ENCODE results near the gene METTL16. TPM values are rescaled to one million over a fixed set of nuclear protein-coding genes. Genes with fewer than 3 reads are reported as not detected.
A peak's percentile ranks its signal among the peaks of the same experiment; 100 is the strongest.

METTL16 gene
- polyA plus RNA-seq, 4 donors = 10.7 to 25.2 (median 12.9) TPM

DNA sequence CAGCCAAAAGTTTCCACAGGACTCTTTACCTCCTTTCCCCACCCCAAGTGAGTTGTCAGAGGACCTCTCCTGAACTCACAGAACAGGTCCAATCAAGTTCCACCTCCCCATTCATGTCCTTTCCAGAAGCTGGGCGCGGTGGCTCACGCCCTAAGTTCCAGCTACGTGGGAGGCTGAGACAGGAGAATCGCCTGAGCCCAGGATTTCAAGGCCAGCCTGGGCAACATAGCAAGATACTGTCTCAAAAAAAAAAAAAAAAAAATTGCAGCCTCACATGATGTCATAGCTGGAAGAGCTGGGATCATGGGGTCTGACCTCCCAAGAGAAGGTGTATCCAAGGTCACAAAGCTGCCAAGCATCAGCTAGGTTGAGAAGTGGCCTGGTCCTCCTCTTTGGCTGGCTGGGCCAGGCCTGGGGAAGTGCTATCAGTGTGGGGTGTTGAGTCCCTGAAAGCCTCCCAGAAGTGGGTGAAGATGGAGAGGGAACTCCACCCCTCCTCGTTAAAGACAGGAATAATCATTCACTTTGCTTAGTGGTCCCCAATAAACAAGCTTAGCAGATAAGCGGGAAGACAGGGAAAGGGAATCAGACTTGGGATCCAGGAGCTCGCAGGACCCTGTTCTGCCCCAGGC, 105.3 kb downstream of the METTL16 start:
- 26 to 58% (median 45%) methylated on average over 8 of the region's 8 CpGs for whole genome bisulfite sequencing, 3 donors
- peaks cover 8 to 59% (median 10%) of the 10 kb centered on the region in 3 donors for H3K4me1 ChIP-seq (ENCODE audit: control insufficient read depth in 3 of 3, insufficient read depth in 2 of 3, low read depth in 1 of 3, low read length in 2 of 3)

DNA sequence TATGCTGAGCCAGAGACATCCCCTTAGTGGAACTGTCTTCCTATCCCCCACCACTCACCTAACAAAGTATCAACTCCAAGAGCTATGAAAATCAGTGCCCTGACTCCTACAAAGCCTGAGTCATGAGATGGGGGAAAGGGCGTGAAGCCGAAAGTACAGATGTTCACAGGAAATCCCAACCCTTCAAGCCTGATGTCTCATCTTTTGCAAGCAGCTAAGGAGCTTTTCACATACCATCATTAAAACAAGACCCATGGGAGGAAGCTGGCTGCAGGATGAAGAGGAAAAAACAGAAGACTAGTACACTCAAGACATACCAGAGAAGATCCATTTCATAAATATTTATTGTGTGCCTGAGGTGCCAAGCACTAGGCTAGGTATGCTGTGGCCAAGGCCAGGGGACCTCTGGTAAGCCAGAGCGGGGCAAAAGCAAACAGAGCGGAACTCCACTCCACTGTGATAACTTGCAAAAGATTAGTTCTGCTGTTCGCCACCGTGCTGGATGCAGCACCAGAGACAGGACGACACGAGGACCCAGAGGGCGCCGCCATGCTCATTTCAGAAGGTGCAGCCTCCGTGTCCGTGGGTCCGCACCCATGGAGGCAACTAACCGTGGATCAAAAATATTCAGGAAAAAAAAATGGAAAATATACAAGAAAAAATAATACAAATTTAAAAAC, 106.3 kb downstream of the METTL16 start:
- DNase-seq = no peak

More for the DNA sequence above, 105.3 kb downstream of the METTL16 start:
- Histone ChIP-seq H3K4me3 (ENCODE audit: low read depth in 1 of 3, low read length in 3 of 3) (peak overlapping the region in 1 of 3 donors; percentile 17), H3K27me3 (ENCODE audit: control insufficient read depth in 3 of 3, insufficient read depth in 3 of 3, low read length in 3 of 3) (no peaks in the 10 kb centered on the region), H3K36me3 (ENCODE audit: control insufficient read depth in 3 of 3, insufficient read depth in 2 of 3, low read depth in 1 of 3, low read length in 3 of 3) (peaks cover 0 to 16% (median 0%) of the 10 kb centered on the region in 3 donors), H3K9me3 (ENCODE audit: control insufficient read depth in 2 of 2, insufficient read depth in 1 of 2, low read depth in 1 of 2, low read length in 1 of 2) (no peaks in the 10 kb centered on the region), H3K27ac (ENCODE audit: low read depth in 1 of 3, low read length in 2 of 3) (peak overlapping the region; percentile 98 to 100 (median 99))
- peak; percentile 56 to 95 for DNase-seq
- no peak for FAIRE-seq

DNA sequence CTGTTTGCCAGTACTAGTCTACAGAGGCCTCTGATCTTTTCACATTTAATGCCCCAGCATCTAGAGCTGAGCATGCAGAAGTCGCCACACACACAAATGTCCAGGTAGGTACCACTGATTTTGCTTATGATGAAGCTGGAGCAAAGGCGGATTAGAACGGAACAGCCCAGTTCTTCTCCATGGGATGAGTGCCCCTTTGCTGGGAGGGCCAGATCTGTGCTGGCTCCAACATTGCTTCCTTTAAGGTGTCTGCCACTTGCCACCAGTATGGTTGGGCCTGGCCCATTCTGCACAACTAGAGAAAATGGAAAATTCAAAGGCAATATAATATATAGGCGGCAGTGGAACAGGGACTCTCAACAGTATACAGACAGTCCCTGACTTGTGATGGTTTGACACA, 108.6 kb downstream of the METTL16 start:
- peak overlapping the region in 1 of 3 donors; percentile 94 for H3K27ac ChIP-seq (ENCODE audit: low read depth in 1 of 3, low read length in 2 of 3)
- no peaks in the 10 kb centered on the region for H3K9me3 ChIP-seq (ENCODE audit: control insufficient read depth in 2 of 2, insufficient read depth in 1 of 2, low read depth in 1 of 2, low read length in 1 of 2)
- H3K4me3 ChIP-seq (ENCODE audit: low read depth in 1 of 3, low read length in 3 of 3) = no peak overlapping the region
- peaks cover 0 to 8% (median 0%) of the 10 kb centered on the region in 3 donors for H3K36me3 ChIP-seq (ENCODE audit: control insufficient read depth in 3 of 3, insufficient read depth in 2 of 3, low read depth in 1 of 3, low read length in 3 of 3)
- H3K4me1 ChIP-seq (ENCODE audit: control insufficient read depth in 3 of 3, insufficient read depth in 2 of 3, low read depth in 1 of 3, low read length in 2 of 3) = peaks cover 8 to 69% (median 14%) of the 10 kb centered on the region in 3 donors
- no peak for FAIRE-seq
- DNase-seq = no peak
- WGBS, 3 donors = 95 to 97% (median 96%) methylated on average over 4 of the region's 4 CpGs
- no peaks in the 10 kb centered on the region for H3K27me3 ChIP-seq (ENCODE audit: control insufficient read depth in 3 of 3, insufficient read depth in 3 of 3, low read length in 3 of 3)

More for the DNA sequence above, 106.3 kb downstream of the METTL16 start:
- Histone ChIP-seq H3K27me3 (ENCODE audit: control insufficient read depth in 3 of 3, insufficient read depth in 3 of 3, low read length in 3 of 3) (no peaks in the 10 kb centered on the region), H3K27ac (ENCODE audit: low read depth in 1 of 3, low read length in 2 of 3) (peak overlapping the region; percentile 98 to 100 (median 99)), H3K4me1 (ENCODE audit: control insufficient read depth in 3 of 3, insufficient read depth in 2 of 3, low read depth in 1 of 3, low read length in 2 of 3) (peaks cover 8 to 59% (median 10%) of the 10 kb centered on the region in 3 donors), H3K9me3 (ENCODE audit: control insufficient read depth in 2 of 2, insufficient read depth in 1 of 2, low read depth in 1 of 2, low read length in 1 of 2) (no peaks in the 10 kb centered on the region), H3K36me3 (ENCODE audit: control insufficient read depth in 3 of 3, insufficient read depth in 2 of 3, low read depth in 1 of 3, low read length in 3 of 3) (peaks cover 0 to 8% (median 0%) of the 10 kb centered on the region in 3 donors), H3K4me3 (ENCODE audit: low read depth in 1 of 3, low read length in 3 of 3) (no peak overlapping the region)
- 85 to 90% (median 88%) methylated on average over 14 of the region's 14 CpGs for WGBS, 3 donors
- no peak for FAIRE-seq

DNA sequence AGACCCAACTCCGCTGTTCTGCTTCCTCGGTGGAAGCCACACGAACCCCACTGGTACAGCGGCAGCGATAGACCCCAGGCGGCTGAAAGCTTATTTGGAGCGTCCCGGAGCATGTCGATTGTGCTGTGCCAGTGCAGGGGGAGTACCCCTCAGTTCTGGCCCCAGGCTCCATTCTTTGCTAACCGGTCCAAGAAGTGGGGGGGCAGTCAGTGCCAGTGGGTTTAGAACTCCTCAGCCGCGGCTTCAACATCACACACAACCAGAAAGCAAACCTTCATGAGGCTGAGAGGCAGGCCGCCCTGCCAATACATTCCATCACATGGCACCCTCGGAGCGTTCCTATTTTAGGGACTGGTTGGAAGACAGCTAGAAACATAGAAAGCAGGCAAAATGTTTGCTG, 109.1 kb downstream of the METTL16 start:
- FAIRE-seq = no peak
- 34 to 49% (median 45%) methylated on average over 15 of the region's 15 CpGs for WGBS, 3 donors
- Histone ChIP-seq H3K27me3 (ENCODE audit: control insufficient read depth in 3 of 3, insufficient read depth in 3 of 3, low read length in 3 of 3) (no peaks in the 10 kb centered on the region), H3K36me3 (ENCODE audit: control insufficient read depth in 3 of 3, insufficient read depth in 2 of 3, low read depth in 1 of 3, low read length in 3 of 3) (peaks cover 0 to 13% (median 0%) of the 10 kb centered on the region in 3 donors), H3K9me3 (ENCODE audit: control insufficient read depth in 2 of 2, insufficient read depth in 1 of 2, low read depth in 1 of 2, low read length in 1 of 2) (no peaks in the 10 kb centered on the region), H3K4me3 (ENCODE audit: low read depth in 1 of 3, low read length in 3 of 3) (peak overlapping the region; percentile 29 to 56 (median 38)), H3K27ac (ENCODE audit: low read depth in 1 of 3, low read length in 2 of 3) (peak overlapping the region; percentile 69 to 94 (median 93)), H3K4me1 (ENCODE audit: control insufficient read depth in 3 of 3, insufficient read depth in 2 of 3, low read depth in 1 of 3, low read length in 2 of 3) (peaks cover 13 to 69% (median 18%) of the 10 kb centered on the region in 3 donors)
- DNase-seq = no peak

DNA sequence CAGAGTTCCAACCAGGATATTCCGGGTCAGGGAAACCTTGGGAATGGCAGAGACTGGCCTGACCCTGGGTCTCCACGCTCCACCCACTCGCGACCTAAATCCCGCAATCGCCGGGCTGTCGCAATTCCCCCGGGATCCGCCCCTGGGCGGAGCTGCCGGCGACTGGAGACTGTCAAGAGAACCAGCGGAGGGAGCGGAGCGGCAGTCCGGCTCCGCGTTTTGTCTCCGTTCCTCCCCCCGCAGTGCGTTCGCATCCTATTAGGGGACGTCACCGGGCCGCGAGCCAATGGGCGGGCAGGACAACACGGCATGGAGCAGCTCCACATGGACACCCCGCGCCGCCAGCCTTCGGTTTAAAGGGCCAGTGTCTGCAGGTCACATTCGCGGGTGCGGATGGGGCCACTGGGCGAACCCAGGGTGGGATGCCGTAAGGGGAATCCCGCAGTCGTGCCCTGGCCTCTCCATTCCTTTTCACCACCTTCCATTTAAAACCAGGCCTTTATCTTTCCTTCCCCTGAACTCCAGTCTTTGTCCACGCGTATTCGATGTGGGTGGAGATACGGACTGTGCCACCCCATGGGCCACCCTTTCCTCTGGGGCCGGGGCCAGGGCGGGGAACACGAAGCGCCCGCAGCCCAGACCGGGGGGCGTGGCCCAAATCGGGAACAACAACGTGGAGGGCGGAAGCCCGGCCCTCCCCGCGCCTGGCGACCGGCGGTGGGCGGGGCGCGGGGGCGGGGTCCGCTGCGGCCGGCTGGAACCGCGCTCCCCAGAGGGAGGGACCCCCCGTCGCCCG, 110.1 kb downstream of the METTL16 start:
- peaks cover 0 to 13% (median 0%) of the 10 kb centered on the region in 3 donors for H3K36me3 ChIP-seq (ENCODE audit: control insufficient read depth in 3 of 3, insufficient read depth in 2 of 3, low read depth in 1 of 3, low read length in 3 of 3)
- H3K27me3 ChIP-seq (ENCODE audit: control insufficient read depth in 3 of 3, insufficient read depth in 3 of 3, low read length in 3 of 3) = no peaks in the 10 kb centered on the region
- H3K4me1 ChIP-seq (ENCODE audit: control insufficient read depth in 3 of 3, insufficient read depth in 2 of 3, low read depth in 1 of 3, low read length in 2 of 3) = peaks cover 13 to 69% (median 24%) of the 10 kb centered on the region in 3 donors
- FAIRE-seq (no peak), DNase-seq (peak; percentile 99 to 100)
- WGBS, 3 donors = 0% methylated on average over 55 to 72 of the region's 72 CpGs
- peak overlapping the region; percentile 50 to 98 (median 81) for H3K4me3 ChIP-seq (ENCODE audit: low read depth in 1 of 3, low read length in 3 of 3)
- peak overlapping the region; percentile 88 to 96 (median 93) for H3K27ac ChIP-seq (ENCODE audit: low read depth in 1 of 3, low read length in 2 of 3)
- no peaks in the 10 kb centered on the region for H3K9me3 ChIP-seq (ENCODE audit: control insufficient read depth in 2 of 2, insufficient read depth in 1 of 2, low read depth in 1 of 2, low read length in 1 of 2)

DNA sequence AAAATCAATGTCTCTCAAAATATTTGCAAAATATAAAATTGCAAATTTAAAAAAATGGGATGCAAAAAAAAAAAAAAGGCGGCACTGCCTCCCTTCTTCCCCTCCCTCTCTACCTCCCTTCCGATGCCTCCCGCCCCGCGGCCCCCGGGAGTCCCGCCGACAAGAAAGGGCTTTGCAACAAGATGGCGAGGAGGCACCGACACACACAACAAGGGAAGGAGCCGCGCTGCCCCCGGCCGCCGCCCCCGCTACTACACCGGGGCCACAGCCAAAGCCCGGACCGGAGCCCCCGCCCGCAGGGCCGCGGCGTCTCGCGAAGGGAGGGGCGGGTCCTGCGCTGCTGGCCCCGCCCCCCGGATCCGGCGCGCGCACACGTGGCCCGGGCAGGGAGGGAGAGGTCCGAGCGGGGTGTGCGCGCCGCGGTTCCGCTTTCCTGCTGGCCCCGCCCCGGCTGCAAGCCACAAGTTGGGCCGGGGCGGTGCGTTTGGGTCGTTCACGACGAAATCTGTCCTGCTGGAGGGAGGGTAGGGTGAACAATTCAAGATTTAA, 110.7 kb downstream of the METTL16 start, which contains the start of gene MNT:
TSS of gene MNT (minus strand) at position 184 of the 549 bp plus-strand sequence. CDS start 348 bp downstream, outside the sequence.
- peak; percentile 94 to 96 for DNase-seq
- Histone ChIP-seq H3K4me1 (ENCODE audit: control insufficient read depth in 3 of 3, insufficient read depth in 2 of 3, low read depth in 1 of 3, low read length in 2 of 3) (peaks cover 13 to 69% (median 27%) of the 10 kb centered on the region in 3 donors), H3K27ac (ENCODE audit: low read depth in 1 of 3, low read length in 2 of 3) (peak within 1 kb of the TSS; percentile 96 to 100 (median 100)), H3K36me3 (ENCODE audit: control insufficient read depth in 3 of 3, insufficient read depth in 2 of 3, low read depth in 1 of 3, low read length in 3 of 3) (peaks cover 0 to 13% (median 0%) of the 10 kb centered on the region in 3 donors), H3K27me3 (ENCODE audit: control insufficient read depth in 3 of 3, insufficient read depth in 3 of 3, low read length in 3 of 3) (no peaks in the 10 kb centered on the region), H3K4me3 (ENCODE audit: low read depth in 1 of 3, low read length in 3 of 3) (peak within 1 kb of the TSS; percentile 81 to 98 (median 87)), H3K9me3 (ENCODE audit: control insufficient read depth in 2 of 2, insufficient read depth in 1 of 2, low read depth in 1 of 2, low read length in 1 of 2) (no peaks in the 10 kb centered on the region)
- WGBS, 3 donors = 0 to 1% (median 0%) methylated on average over 25 to 51 of the region's 51 CpGs
- FAIRE-seq = no peak

DNA sequence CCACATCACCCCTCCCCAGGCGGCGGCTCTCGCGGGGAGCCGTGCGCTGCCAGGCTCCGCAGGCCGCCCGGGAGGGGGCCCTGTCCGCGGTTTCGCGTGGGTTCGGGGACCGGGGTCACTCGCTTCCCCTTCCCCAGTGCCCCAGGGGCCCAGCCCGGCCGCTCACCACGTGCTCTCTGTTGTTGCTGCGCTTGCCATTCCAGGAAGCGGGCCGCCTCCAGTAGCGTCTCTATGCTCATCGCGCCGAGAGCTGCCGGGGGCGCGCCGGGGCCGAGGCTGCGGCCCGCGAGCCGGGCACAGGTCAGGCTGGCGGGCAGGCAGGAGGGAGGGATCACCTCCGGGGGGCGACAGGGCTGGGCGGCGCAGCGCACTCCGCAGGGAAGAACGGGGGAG, 111.2 kb downstream of the METTL16 start:
- Histone ChIP-seq H3K27ac (ENCODE audit: low read depth in 1 of 3, low read length in 2 of 3) (peak overlapping the region; percentile 96 to 100 (median 100)), H3K4me3 (ENCODE audit: low read depth in 1 of 3, low read length in 3 of 3) (peak overlapping the region; percentile 81 to 98 (median 87)), H3K27me3 (ENCODE audit: control insufficient read depth in 3 of 3, insufficient read depth in 3 of 3, low read length in 3 of 3) (no peaks in the 10 kb centered on the region), H3K36me3 (ENCODE audit: control insufficient read depth in 3 of 3, insufficient read depth in 2 of 3, low read depth in 1 of 3, low read length in 3 of 3) (peaks cover 0 to 16% (median 0%) of the 10 kb centered on the region in 3 donors), H3K9me3 (ENCODE audit: control insufficient read depth in 2 of 2, insufficient read depth in 1 of 2, low read depth in 1 of 2, low read length in 1 of 2) (no peaks in the 10 kb centered on the region), H3K4me1 (ENCODE audit: control insufficient read depth in 3 of 3, insufficient read depth in 2 of 3, low read depth in 1 of 3, low read length in 2 of 3) (peaks cover 12 to 69% (median 25%) of the 10 kb centered on the region in 3 donors)
- no peak for FAIRE-seq
- DNase-seq = peak; percentile 55 to 75
- 0 to 1% (median 1%) methylated on average over 43 of the region's 43 CpGs for WGBS, 3 donors

Measured in small intestine (tissue), 7 donors.